Chondrocyte (in vitro differentiated cells): ENCODE results near the gene PDCD7. TPM values are rescaled to one million over a fixed set of nuclear protein-coding genes. Genes with fewer than 3 reads are reported as not detected.
"Not testable (repeated sequence)": the region's sequence is repeated elsewhere in the genome, so short reads cannot be mapped to it uniquely, and the experiment has no call there.

Source experiments
- DNase-seq: peaks from one replicate; pipeline ENCODE4 v3.0.0; 2021; ENCODE audit warnings: mixed read lengths, low spot score
- H3K27ac Mint-ChIP-seq: one replicate; pipeline ENCODE4 v1.8.0; 2021; ENCODE audit warnings: mild to moderate bottlenecking, moderate library complexity, mixed read lengths; ENCODE audit not compliant: unreplicated experiment
- H3K27me3 Mint-ChIP-seq: 2 replicates; pipeline ENCODE4 v1.8.0; 2021; ENCODE audit warnings: low read depth, mixed read lengths
- H3K36me3 Mint-ChIP-seq: 2 replicates; pipeline ENCODE4 v1.8.0; 2021; ENCODE audit warnings: low read depth, mixed read lengths
- H3K4me1 Mint-ChIP-seq: 2 replicates; pipeline ENCODE4 v1.8.0; 2021; ENCODE audit warnings: low read depth, mild to moderate bottlenecking, mixed read lengths
- H3K4me3 Mint-ChIP-seq: one replicate; pipeline ENCODE4 v1.8.0; 2021; ENCODE audit warnings: mild to moderate bottlenecking, moderate library complexity, mixed read lengths; ENCODE audit not compliant: unreplicated experiment
- H3K9me3 Mint-ChIP-seq: 2 replicates; pipeline ENCODE4 v1.8.0; 2021; ENCODE audit warnings: low read depth, mixed read lengths
- CTCF ChIP-seq: fragments of 200-600 bp; sonication (generic); IDR thresholded peaks from 2 replicates; pipeline ENCODE4 v1.5.0; 2021; ENCODE audit warnings: antibody characterized with exemption, mild to moderate bottlenecking, moderate library complexity
- long read RNA-seq: library from polyadenylated mRNA; stranded (forward); transcript quantifications from one replicate; pipeline ENCODE4 v2.0.0, GENCODE V29; 2021
- total RNA-seq: library from RNA; stranded (reverse); gene quantifications from 3 replicates; pipeline ENCODE4 v1.2.1, GENCODE V29; 2021

PDCD7 gene
- total RNA-seq = 14.7 to 24.5 TPM (median 15.1 TPM) in 3 replicates
- long read RNA-seq, transcript PDCD7-201 (5 exons, 2,851 nt) = major isoform, 30 of 33 reads
- long read RNA-seq, partial matches to known transcripts = 2 of 33 reads
- long read RNA-seq, other reads (novel, unspliced or antisense) = 1 of 33 reads

- TF ChIP-seq CTCF = no peak
- H3K36me3 Mint-ChIP-seq = peaks cover 4% of the 10 kb centered on the region
- DNase-seq = no peak
- H3K27ac Mint-ChIP-seq = peak within 1 kb of the TSS; percentile 97
- H3K9me3 Mint-ChIP-seq = no peaks in the 10 kb centered on the region
- peak within 1 kb of the TSS; percentile 95 for H3K4me3 Mint-ChIP-seq
- H3K4me1 Mint-ChIP-seq = peaks cover 25% of the 10 kb centered on the region
- H3K27me3 Mint-ChIP-seq = no peaks in the 10 kb centered on the region
Measured at GRCh38 chr15:65133548-65134200, at the start of gene PDCD7. PDCD7 (minus strand) TSS chr15:65133808; CDS start chr15:65133781, 27 bp downstream.

- peak overlapping the region; percentile 91 for H3K27ac Mint-ChIP-seq
- H3K4me1 Mint-ChIP-seq = peaks cover 31% of the 10 kb centered on the region
- H3K36me3 Mint-ChIP-seq = peaks cover 3% of the 10 kb centered on the region
- no peaks in the 10 kb centered on the region for H3K9me3 Mint-ChIP-seq
- no peak for DNase-seq
- TF ChIP-seq CTCF = no peak
- no peaks in the 10 kb centered on the region for H3K27me3 Mint-ChIP-seq
- peak overlapping the region; percentile 87 for H3K4me3 Mint-ChIP-seq
Measured at GRCh38 chr15:65182538-65182937, 48.9 kb upstream of the PDCD7 start.

GRCh38 chr15:65181582-65182353 lies 48.2 kb upstream of the PDCD7 start:
- H3K9me3 Mint-ChIP-seq, H3K27me3 Mint-ChIP-seq, H3K27ac Mint-ChIP-seq, DNase-seq, H3K36me3 Mint-ChIP-seq: not testable (repeated sequence)
- peak overlapping the region; percentile 22 for H3K4me3 Mint-ChIP-seq
- H3K4me1 Mint-ChIP-seq = peaks cover 31% of the 10 kb centered on the region

GRCh38 chr15:65180167-65180566 lies 46.6 kb upstream of the PDCD7 start:
- Mint-ChIP-seq H3K36me3 (peaks cover 3% of the 10 kb centered on the region), H3K4me3 (no peak overlapping the region), H3K4me1 (peaks cover 32% of the 10 kb centered on the region), H3K27me3 (no peaks in the 10 kb centered on the region), H3K27ac (no peak overlapping the region), H3K9me3 (no peaks in the 10 kb centered on the region)
- DNase-seq = no peak
- no peak for TF ChIP-seq CTCF

GRCh38 chr15:65177901-65178300 lies 44.3 kb upstream of the PDCD7 start:
- H3K4me3 Mint-ChIP-seq = no peak overlapping the region
- peaks cover 6% of the 10 kb centered on the region for H3K36me3 Mint-ChIP-seq
- peaks cover 26% of the 10 kb centered on the region for H3K4me1 Mint-ChIP-seq
- no peak for TF ChIP-seq CTCF
- no peaks in the 10 kb centered on the region for H3K9me3 Mint-ChIP-seq
- no peak overlapping the region for H3K27ac Mint-ChIP-seq
- H3K27me3 Mint-ChIP-seq = no peaks in the 10 kb centered on the region
- DNase-seq = no peak
